ENCODE data around the gene PSMB7. TPM values are rescaled to one million over a fixed set of nuclear protein-coding genes. Genes with fewer than 3 reads are reported as not detected.

PSMB7 gene
- total RNA-seq, 6 experiments from 2014 or later = 220 to 267 (median 263) TPM

DNA sequence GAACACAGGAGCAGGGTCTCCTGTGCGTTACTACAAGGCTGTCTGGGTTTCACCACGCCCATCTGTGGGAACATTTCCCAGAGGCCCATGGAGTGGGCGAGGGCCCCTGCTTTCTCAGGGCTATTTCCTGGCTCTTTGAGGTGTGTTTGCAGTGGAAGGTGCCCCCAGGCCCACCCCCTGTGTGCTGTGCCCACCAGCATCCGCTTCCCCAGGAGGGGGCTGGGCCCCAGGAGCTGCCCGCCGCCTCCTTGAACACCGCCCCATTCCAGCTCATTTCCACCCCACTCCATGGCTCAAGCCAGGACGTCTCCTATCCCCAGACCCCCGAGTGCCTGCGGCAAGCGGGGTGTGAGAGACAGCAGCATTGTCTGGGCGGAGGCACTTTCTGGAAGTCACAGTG is 87.0 kb downstream of the PSMB7 start:
- Mint-ChIP-seq H3K4me1 (ENCODE audit: low read depth) (no peaks in the 10 kb centered on the region), H3K36me3 (ENCODE audit: low read depth) (peaks cover 5% of the 10 kb centered on the region; the same call in 1 of the 2 replicates), H3K27ac (no peak overlapping the region), H3K9me3 (no peaks in the 10 kb centered on the region), H3K27me3 (ENCODE audit: insufficient read depth) (no peaks in the 10 kb centered on the region; the same call in none of the 2 replicates), H3K4me3 (no peak overlapping the region)
- no peak for DNase-seq
- TF ChIP-seq, protein P1, sequence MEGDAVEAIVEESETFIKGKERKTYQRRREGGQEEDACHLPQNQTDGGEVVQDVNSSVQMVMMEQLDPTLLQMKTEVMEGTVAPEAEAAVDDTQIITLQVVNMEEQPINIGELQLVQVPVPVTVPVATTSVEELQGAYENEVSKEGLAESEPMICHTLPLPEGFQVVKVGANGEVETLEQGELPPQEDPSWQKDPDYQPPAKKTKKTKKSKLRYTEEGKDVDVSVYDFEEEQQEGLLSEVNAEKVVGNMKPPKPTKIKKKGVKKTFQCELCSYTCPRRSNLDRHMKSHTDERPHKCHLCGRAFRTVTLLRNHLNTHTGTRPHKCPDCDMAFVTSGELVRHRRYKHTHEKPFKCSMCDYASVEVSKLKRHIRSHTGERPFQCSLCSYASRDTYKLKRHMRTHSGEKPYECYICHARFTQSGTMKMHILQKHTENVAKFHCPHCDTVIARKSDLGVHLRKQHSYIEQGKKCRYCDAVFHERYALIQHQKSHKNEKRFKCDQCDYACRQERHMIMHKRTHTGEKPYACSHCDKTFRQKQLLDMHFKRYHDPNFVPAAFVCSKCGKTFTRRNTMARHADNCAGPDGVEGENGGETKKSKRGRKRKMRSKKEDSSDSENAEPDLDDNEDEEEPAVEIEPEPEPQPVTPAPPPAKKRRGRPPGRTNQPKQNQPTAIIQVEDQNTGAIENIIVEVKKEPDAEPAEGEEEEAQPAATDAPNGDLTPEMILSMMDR (IDR thresholded peaks at IDR 0.05) = no peak

DNA sequence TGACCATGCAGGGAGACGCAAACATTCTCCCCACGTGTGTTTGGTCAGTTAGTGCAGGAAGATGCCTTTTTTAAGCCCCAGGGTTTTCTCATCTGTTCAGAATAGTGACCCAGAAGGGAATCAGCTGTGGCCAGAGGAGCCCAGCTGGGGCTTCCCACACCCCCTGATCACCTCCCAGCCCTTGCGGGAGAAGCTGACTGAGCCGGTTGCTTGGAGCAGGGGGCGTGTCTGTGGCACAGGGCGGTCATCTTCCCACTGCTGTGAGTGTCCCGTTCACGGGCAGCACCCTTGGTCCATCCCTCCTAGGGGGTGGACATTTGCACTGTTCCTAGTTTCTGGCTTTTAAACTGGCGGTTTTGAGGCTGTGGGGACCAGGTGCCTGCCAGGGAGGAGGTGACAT is 87.8 kb downstream of the PSMB7 start:
- Mint-ChIP-seq H3K36me3 (ENCODE audit: low read depth) (peaks cover 10% of the 10 kb centered on the region; the same call in 1 of the 2 replicates), H3K4me1 (ENCODE audit: low read depth) (no peaks in the 10 kb centered on the region), H3K9me3 (no peaks in the 10 kb centered on the region), H3K27ac (no peak overlapping the region), H3K4me3 (no peak overlapping the region), H3K27me3 (ENCODE audit: insufficient read depth) (no peaks in the 10 kb centered on the region; the same call in none of the 2 replicates)
- TF ChIP-seq, protein P1 (IDR thresholded peaks at IDR 0.05) = no peak
- no peak for DNase-seq

DNA sequence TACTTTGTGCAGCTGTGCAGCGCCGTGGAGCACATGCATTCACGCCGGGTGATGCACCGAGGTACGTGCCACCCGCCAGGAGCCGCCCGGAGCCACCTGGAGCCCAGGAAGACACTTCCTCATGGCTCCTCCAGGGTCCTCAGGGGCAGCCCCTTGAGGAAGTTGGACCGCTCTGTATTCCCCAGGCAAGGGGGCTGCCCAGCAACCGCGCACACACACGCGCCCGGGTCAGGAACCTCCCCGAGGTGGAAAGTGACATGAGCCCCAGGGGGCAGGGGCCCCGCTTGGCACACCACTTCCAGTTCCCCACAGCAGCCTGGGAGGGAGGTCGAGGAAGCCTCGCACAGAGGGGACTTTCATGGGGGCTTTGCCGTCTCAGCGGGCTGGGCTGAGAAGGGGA is 88.9 kb downstream of the PSMB7 start:
- TF ChIP-seq, protein P1 (IDR thresholded peaks at IDR 0.05) = no peak
- no peaks in the 10 kb centered on the region for H3K4me1 Mint-ChIP-seq (ENCODE audit: low read depth)
- H3K27ac Mint-ChIP-seq = no peak overlapping the region
- no peak for DNase-seq
- peaks cover 10% of the 10 kb centered on the region; the same call in 1 of the 2 replicates for H3K36me3 Mint-ChIP-seq (ENCODE audit: low read depth)
- no peaks in the 10 kb centered on the region for H3K9me3 Mint-ChIP-seq
- no peak overlapping the region for H3K4me3 Mint-ChIP-seq
- H3K27me3 Mint-ChIP-seq (ENCODE audit: insufficient read depth) = no peaks in the 10 kb centered on the region; the same call in none of the 2 replicates

DNA sequence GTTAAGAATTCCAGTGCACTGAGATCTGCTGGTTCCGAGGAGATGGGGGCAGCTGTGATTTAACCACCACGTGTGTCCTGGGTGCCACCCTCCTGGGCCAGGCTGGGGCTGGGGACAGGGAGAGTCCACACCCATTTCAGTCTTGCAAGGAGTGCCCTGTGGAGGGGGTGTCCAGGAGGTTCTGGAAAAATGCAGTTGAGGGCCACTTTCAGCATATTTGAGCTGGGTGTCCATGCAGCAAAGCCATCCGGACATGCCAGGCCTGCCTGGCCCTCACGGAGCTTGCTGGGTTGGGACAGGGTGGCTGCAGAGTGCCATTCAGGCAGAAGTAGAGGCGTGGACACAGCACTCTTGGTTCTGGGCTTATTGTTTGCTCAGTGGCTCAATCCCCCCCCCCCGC is 89.4 kb downstream of the PSMB7 start:
- DNase-seq = no peak
- no peaks in the 10 kb centered on the region; the same call in none of the 2 replicates for H3K27me3 Mint-ChIP-seq (ENCODE audit: insufficient read depth)
- no peaks in the 10 kb centered on the region for H3K9me3 Mint-ChIP-seq
- no peak overlapping the region for H3K27ac Mint-ChIP-seq
- no peaks in the 10 kb centered on the region for H3K4me1 Mint-ChIP-seq (ENCODE audit: low read depth)
- H3K4me3 Mint-ChIP-seq = no peak overlapping the region
- H3K36me3 Mint-ChIP-seq (ENCODE audit: low read depth) = peaks cover 9% of the 10 kb centered on the region; the same call in 1 of the 2 replicates
- TF ChIP-seq, protein P1 (IDR thresholded peaks at IDR 0.05) = no peak

DNA sequence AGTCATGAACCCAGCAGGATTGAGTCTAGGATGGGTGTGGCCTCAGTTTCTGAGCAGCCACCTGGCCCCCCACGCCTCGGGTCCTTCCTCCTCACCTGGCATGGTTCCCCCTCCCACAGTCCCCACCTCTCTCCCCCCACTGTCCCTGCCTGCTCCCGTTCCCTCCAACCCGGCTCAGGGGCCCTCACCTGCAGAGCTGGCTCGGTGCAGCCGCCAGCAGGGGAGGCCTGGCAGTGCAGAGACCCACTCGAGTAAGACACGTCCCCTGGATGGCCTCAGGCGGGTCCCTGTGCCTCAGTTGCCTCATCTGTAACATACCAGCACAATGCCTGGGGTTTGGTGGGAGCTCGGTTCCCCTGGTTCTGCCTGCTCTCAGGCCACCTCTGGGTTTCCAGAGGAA is 91.3 kb downstream of the PSMB7 start:
- Mint-ChIP-seq H3K4me3 (no peak overlapping the region), H3K9me3 (no peaks in the 10 kb centered on the region), H3K36me3 (ENCODE audit: low read depth) (peaks cover 19% of the 10 kb centered on the region; the same call in 1 of the 2 replicates), H3K4me1 (ENCODE audit: low read depth) (peaks cover 11% of the 10 kb centered on the region), H3K27me3 (ENCODE audit: insufficient read depth) (peaks cover 6% of the 10 kb centered on the region), H3K27ac (no peak overlapping the region)
- DNase-seq = no peak
- TF ChIP-seq, protein P1 (IDR thresholded peaks at IDR 0.05) = no peak
